Astrocyte (in vitro differentiated cells and primary cell): ENCODE data around the gene PRRT2.

Experiments
- CTCF ChIP-seq: IDR thresholded peaks from 2 replicates; pipeline ENCODE4 v1.5.1; 2011; ENCODE audit warnings: low read depth, mild to moderate bottlenecking, inconsistent platforms, low read length, moderate library complexity; ENCODE audit not compliant: insufficient read depth
- EZH2 ChIP-seq: IDR thresholded peaks from 2 replicates; pipeline ENCODE4 v1.6.1; 2012; ENCODE audit warnings: mild to moderate bottlenecking, low read length, inconsistent platforms; ENCODE audit not compliant: insufficient read depth

DNA sequence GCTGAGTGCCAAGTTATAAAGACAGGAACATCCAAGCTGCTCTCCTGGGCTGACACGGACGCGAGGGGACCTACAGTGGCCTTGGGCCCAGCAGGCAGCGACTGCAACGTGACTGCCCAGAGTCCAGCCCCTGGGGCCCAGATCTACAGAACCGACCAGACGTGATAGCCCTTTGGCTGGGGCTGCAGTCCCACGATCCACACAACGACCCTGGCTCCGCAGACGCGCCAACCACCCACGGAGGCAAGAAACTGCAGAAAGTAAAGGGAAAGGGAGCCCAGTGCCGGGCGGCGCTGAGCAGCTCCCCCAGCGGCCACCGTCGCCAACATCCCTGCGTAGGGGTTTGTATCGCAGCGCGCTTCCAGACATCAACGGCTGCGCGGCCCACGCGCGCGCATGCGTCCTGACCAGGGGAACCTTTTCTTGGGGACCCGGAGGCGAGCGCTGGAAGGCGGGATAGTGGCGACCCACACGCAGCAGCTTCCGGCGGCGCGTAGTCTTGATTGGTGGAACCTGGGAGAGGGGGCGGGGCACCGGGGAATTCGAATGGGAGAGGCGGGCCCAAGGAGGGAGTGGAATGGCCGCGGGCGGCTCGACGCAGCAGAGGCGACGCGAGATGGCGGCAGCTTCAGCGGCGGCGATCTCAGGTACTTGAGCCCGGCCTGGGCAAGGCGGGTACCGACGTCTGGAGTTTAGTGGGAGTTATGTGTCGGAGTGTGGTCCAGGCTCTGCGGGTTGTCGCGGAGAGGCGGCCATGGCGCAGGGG is 21.6 kb upstream of the PRRT2 start, which contains the start of gene KIF22:
- TF ChIP-seq CTCF: peak; percentile 60
- TF ChIP-seq EZH2: no peak
